HG03575 (cell line): ENCODE results near the gene ELOVL2.
"Not testable (repeated sequence)": the region's sequence is repeated elsewhere in the genome, so short reads cannot be mapped to it uniquely, and the experiment has no call there.

Source experiments
- ATAC-seq: cut with Tn5 transposase; IDR thresholded peaks from one replicate; pipeline ENCODE4 v1.9.1; 2021; ENCODE audit not compliant: unreplicated experiment, insufficient number of reproducible peaks, low FRiP score; ENCODE audit errors: extremely low read depth

Gene ELOVL2, protein sequence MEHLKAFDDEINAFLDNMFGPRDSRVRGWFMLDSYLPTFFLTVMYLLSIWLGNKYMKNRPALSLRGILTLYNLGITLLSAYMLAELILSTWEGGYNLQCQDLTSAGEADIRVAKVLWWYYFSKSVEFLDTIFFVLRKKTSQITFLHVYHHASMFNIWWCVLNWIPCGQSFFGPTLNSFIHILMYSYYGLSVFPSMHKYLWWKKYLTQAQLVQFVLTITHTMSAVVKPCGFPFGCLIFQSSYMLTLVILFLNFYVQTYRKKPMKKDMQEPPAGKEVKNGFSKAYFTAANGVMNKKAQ

DNA sequence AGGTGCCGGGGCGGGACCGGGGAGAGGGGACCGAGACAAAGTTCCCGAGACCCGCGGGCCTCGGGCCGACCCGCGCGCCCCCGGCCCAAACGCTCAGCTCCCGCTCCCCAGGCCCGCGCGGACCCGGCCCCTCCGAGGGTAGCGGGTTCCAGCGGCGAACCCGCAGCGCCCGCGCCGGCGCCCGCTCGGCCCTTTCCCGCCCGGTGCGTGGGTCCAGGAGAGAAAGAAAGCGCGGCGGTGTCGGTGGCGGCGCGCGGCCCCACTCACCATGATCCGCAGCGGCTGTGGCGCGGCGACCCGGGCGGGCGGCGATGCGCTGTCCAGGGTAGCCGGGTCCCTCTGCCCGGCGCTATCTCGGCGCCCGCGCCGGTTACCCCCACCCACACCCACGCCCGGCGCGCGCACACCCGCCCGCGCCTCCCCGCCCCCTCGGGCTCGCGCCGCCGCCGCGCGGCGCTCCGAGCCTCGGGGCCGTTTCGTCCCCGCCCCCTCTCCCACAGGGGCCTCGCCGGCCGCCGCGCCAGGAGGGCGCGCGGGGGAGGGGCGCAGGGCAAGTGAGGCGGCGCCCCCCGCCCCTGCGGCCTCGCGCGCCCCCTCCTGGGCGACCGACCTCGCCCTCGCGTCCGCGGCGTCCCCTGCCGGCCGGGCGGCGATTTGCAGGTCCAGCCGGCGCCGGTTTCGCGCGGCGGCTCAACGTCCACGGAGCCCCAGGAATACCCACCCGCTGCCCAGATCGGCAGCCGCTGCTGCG lies at the start of gene ELOVL2:
Gene ELOVL2, minus strand, starts transcription at position 345 of the 751 bp plus-strand sequence. Its CDS starts 75 bp downstream, at position 270.
- no peak for ATAC-seq

DNA sequence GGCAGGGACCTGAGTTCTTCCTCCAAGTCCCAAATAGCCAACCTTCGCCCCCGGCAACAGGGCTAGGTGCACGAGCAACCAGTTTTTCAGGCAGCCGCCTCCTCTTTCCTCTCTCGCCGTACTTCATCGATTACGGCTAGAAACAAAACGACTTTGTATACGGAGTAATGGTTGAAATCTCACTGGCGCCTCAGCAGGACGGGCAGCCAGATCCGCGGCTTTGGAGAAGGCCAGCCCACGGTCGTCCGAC lies 49.2 kb upstream of the ELOVL2 start:
- no peak for ATAC-seq

DNA sequence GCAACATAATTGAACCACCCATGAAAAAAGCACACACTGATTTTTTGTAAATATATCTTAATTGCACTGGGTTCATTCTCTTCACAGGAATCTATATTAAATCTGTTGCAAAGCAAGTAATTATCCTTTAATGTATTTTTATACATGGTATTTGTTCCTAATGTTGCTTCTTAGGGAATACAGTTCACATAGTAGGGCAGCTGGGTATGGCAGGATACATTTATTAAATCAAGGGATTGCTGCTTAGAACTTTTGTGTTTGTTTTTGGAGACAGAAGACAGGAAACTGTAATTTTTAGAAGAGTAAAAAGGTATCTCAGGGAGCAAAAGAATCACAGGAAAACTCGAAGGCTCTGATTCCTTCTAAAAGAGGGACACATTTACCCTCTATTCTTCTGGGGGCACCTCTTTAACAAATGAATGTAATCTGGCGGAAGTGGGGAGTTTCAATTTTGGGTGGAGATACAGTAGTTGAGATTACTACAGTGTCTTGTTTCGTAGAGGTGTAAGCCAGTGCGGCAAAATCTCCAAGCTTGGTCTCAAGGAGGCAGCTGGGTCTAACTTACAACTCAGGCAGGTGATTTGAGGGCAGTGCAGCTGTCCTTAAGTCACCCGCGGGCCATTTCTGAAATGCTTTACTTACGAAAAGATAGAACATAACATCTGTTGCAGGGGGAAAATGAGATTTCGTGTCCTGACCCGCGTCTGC lies 48.7 kb upstream of the ELOVL2 start:
- ATAC-seq = no peak

DNA sequence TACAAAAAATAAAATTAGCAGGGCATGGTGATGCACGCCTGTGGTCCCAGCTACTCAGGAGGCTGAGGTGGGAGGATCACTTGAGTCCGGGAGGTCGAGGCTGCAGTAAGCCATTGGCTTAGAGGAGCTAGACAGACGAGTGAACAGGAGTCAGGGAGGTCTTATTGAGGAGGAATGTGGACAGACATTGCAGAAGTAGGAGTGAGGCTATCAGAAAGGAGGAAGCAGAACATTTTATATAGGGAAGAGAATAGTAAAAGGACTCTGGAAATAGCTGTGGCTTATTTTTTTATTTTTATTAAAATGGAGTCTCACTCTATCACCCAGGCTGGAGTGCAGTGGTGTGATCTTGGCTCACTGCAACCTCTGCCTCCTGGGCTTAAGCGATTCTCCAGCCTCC lies 47.0 kb upstream of the ELOVL2 start:
- ATAC-seq = not testable (repeated sequence)

DNA sequence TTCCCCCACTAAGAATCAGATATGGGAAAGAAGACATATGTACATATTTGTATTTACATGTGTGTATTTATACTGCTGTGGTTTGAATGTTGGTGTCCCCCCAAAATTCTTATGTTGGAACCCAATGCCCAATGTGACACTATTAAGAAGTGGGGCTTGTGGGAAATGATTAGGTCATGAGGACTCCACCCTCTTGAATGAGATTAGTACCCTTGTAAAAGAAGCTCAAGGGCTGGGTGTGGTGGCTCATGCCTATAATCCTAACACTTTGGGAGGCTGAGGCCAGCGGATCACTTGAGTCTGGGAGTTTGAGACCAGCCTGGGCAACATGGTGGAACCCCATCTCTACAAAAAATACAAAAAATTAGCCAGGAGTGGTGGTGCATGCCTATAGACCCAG lies 45.6 kb upstream of the ELOVL2 start:
- ATAC-seq = no peak

DNA sequence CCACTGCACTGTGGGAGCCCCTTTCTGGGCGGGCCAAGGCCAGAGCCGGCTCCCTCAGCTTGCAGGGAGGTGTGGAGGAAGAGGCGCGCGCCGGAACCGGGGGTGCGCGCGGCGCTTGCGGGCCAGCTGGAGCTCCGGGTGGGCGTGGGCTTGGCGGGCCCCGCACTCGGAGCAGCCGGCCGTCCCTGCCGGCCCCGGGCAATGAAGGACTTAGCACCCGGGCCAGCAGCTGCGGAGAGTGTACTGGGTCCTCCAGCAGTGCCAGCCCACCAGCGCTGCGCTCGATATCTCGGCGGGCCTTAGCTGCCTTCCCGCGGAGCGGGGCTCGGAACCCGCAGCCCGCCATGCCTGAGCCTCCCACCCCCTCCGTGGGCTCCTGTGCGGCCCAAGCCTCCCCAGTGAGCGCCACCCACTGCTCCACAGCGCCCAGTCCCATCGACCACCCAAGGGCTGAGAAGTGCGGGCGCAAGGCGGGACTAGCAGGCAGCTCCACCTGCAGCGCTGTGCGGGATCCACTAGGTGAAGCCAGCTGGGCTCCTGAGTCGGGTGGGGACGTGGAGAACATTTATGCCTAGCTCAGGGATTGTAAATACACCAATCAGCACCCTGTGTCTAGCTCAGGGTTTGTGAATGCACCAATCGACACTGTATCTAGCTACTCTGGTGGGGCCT lies 43.2 kb upstream of the ELOVL2 start:
- not testable (repeated sequence) for ATAC-seq

DNA sequence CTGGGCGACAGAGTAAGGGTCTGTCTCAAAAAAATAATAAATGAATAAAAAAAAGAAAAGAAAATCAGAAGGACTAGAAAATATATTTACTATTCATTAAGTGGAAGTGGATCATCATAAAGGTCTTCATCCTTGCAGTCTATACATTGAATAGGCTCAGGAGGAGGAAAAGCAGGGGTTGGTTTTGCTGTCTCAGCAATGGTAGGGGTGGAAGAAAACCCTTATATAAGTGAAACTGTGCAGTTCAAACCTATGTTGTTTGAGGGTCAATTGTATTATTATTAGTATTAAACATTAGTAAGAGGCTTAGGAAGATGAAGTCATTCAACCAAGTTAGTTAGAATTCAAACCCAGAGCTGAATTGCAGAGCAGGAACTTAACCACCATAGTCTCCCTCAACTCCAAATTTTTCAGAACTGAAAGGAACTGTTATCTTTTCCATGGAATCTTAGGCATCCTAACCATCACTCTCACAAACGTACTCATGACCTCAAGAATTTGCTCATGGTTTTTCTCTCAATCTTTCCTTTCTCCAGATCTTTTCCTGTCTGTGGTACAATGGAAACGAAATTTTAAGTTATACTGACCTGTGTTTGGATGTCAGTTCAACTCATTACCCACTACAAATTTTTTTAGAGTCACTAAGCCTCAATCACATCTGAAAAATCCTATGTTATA lies 41.8 kb upstream of the ELOVL2 start:
- ATAC-seq = no peak

DNA sequence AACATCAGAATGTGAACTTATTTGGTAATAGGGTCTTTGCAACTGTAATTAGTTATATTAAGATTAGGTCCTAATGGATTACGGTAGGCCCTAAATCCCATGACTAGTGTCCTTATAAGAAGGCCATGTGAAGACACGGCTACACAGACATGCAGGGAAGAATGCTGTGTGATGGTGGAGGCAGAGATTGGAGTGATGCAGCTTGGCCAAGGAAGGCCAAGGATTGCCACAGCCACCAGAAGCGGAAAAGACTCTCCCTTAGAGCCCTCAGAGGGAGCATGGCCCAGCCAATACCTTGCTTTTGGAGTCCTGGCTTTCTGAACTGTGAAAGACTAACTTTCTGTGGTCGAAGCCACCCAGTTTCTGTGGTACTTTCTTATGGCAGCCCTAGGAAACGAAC lies 39.9 kb upstream of the ELOVL2 start:
- ATAC-seq = no peak

DNA sequence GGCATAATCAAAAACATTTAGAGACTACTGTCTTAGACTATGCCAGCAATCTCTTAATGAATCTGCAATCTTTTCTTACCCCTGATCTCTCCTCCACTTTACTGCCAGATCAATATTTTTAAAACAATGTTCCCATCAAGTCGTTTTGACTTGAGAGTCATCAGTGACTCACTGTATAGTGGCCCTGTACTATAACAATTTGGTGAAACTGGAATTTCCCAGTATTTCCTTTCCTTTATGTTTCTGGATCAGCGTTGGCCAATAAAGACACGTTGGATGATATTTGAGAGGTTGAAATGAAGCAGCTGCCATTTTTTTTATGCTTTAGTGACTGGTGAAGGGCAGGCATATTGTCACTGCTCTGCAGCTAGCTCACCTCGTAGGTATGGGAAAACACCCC lies 39.4 kb upstream of the ELOVL2 start:
- ATAC-seq = no peak

DNA sequence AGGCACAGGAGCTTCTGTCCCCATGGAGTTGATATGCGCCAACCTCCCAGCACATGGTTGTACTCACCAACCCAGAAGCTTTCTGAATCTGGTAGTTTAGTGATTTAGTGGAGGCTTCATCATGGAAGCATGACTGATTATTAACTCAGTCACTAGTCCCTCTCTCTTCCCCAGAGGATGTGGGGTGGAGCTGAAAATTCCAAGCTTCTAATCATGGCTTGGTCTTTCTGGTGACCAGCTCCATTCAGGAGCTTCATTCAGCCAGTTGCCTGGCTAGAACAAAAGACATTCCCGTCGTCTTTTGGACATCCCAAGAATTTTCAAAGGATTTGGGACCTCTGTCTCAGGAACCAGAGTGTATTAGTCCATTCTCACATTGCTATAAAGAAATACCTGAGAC lies 36.2 kb upstream of the ELOVL2 start:
- no peak for ATAC-seq

DNA sequence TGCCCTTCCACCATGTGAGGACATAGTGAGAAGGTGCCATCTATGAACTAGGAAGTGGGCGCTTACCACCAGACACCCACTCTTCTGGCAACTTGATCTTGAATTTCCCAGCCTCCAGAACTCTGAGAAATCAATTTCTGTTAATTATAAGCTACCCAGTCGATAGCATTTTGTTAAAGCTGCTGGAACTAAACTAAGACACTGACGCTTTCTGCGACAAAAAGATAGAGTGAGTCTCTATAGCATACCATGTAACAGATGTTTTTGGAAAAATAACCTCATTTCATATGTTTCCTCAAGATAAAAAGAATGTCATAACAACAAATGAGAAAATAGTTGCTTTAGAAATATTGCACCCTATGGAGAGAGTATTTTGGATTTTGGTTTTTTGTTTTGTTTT lies 34.2 kb upstream of the ELOVL2 start:
- ATAC-seq = no peak

DNA sequence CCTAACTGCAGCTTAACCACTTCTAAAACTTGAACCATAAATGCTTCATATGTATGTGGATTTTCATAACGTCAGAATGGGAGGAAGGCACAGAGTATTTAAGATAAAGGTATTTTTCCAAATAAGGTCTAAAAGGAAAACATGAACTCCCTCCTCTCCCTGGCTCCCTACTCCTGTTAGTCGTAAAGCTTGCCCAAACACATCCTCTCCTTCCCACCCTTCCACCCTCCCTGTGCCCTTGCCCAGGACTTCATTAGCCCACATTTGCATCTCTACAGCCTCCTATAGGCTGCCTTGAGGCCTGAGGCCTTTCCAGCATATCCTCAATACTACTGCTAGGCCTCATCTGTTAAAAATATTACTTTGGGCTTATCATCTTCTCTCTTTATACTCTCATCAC lies 32.4 kb upstream of the ELOVL2 start:
- no peak for ATAC-seq

DNA sequence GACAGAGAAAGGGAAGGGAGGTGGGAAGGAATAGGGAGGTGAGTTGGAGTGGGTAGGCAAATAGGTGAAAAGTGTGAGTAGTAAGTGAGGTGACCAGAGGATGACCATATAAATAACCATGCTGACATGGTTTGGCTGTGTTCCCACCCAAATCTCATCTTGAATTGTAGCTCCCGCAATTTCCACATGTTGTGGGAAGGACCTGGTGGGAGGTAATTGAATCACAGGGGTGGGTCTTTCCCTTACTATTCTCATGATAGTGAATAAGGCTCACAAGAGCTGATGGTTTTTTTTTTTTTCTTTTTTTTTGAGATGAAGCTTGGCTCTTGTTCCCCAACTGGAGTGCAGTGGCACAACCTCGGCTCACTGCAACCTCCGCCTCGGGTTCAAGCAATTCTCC lies 28.0 kb upstream of the ELOVL2 start:
- no peak for ATAC-seq

DNA sequence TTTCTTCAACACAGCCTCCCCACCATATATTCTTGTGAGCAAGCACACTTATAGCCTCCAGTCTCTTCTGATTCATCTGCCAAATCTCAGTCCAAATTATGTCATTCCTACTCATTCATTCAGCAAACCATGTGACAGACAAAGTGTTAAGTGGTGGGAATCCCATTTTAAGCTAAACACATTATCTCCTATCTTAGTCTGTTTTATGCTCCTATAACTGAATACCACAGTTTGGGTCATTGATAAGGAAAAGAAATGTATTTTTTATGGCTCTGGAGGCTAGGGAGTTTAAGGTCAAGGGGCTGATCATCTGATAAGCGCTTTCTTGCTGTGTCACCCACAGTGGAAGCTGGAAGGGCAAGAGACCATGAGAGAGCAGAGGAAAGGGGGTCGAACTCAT lies 25.7 kb upstream of the ELOVL2 start:
- ATAC-seq = no peak

DNA sequence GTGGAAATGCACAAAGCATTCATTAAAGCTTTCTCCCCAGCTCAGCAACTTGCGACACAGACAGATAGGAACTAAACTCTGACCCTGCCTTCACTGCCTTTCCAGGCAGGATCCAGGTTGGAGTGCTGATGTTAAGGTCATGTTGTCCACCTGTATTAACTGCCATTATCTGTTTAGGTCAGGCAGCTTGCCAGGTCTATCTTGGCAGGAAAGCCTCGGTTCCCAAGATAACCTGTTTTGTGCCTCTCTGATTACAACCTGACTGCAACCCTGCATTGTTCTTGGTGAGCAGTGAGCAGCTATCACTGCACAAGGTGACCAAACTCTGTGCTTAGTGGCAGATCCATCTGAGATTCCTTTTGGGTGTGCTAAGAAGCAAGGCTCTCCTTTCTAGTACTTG lies 23.2 kb upstream of the ELOVL2 start:
- ATAC-seq = no peak

DNA sequence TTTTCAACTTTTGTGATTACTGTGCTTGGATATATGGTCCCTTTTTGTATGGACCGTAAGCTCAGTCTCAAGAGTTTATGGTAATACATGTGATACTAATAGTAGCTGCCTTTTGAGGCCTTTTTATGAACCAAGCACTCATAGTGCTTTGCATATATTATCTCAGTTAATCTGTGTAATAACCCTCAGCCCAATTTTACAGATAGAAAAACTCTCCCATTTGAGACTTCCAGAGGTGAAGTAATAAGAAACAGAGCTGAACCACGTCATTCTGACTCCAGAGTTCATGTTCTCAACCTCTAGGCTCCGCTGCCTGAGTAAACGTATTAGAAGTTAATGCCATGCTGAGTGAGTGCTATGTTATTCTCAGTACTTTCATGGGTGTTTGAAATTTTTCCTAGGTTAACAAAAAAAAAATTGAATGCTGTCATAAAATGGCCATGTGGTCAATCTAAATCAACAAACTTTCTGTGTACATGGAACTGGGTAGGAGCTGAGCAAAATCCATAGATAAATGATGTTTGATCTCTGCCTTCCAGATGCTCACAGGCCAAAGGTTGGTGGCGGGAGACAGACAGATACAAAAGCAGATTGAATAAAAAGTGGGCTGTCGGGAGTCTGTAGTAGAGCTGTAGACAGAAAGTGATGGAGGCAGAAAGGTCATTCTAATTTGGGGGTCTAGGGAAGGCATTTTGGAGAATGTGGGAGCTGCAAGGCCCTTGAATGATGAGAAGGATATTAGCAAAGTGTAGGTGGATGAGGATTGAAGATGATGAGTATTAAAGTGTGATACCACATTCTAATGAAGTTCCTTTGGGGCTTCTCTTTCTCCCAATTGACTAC lies 22.6 kb upstream of the ELOVL2 start:
- no peak for ATAC-seq

DNA sequence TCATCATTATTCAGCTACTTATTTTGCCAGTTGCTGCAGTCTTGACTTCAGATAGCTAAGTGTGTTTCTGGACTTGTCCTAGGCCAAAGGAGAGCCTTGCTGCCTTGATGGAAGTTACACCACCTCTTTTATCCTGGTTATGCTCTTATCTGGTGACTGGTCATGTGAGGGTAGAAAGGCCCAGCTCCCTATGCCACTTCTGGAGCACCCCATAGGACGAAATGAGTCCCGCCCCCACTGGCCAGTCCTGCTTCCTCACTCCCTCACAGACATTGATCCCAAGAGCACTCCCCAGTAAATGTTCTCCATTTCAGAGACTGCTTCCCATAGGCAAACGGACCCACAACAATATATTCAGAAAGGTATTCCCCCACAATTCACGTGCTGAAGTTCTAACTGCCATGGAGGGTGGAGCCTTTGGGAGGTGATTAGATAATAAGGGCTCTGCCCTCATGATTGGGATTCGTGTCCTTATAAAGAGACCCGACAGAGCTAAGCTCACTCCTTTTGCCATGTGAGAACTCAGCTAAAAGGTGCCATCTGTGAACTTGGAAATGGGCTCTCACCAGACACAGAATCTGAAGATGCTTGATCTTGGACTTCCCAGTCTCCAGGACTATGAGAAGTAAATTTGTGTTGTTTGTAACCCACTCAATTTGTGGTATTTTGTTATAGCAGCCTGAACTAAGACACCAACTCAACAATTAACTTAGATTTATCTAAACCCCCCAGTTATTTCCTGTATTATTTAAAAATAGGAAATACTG lies 21.5 kb upstream of the ELOVL2 start:
- ATAC-seq = no peak

DNA sequence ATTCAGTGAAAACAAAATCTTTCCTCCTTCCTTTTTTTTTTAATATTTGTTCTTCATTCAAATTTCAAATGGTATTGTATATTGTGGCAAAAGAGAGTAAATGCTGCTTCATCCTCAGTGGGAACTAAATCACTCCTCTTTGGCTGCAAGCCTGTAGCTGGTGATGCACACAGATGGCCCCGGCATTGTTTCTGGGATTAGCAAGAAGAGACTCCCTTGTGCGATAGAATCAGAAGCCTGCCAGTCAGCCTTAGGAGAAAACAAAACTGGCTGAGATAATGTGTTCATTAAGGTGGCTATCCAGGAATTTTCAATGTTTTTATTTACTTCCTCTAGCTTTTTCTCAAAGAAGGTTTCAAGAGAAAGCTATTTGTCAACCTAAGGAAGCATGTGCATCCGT lies 20.7 kb upstream of the ELOVL2 start:
- ATAC-seq = no peak
